Cardiac fibroblast (primary cell): ENCODE measurements around the gene PGM1.
A peak's percentile ranks its signal among the peaks of the same experiment; 100 is the strongest.
"Not testable (repeated sequence)": the region's sequence is repeated elsewhere in the genome, so short reads cannot be mapped to it uniquely, and the experiment has no call there.

ENCODE experiments used
- DNase-seq, 2 donors: peaks; one replicate each; pipeline versions ENCODE4 v3.0.0 to v3.0.0-alpha.2; 2010; ENCODE audit warnings: low read depth in 2 of 2
- H3K4me3 ChIP-seq, 2 donors: replicated peaks in 1 of 2; 1 replicate in 1 of 2; 2 replicates in 1 of 2; pipeline ENCODE4 v1.5.1; 2011; ENCODE audit warnings: low read depth in 2 of 2, low read length in 2 of 2, mild to moderate bottlenecking in 2 of 2, moderate library complexity in 1 of 2
- CTCF ChIP-seq: IDR thresholded peaks from one replicate; pipeline ENCODE4 v1.5.1; 2011; ENCODE audit warnings: low read depth, mild to moderate bottlenecking, low read length, inconsistent platforms

Gene PGM1

DNA sequence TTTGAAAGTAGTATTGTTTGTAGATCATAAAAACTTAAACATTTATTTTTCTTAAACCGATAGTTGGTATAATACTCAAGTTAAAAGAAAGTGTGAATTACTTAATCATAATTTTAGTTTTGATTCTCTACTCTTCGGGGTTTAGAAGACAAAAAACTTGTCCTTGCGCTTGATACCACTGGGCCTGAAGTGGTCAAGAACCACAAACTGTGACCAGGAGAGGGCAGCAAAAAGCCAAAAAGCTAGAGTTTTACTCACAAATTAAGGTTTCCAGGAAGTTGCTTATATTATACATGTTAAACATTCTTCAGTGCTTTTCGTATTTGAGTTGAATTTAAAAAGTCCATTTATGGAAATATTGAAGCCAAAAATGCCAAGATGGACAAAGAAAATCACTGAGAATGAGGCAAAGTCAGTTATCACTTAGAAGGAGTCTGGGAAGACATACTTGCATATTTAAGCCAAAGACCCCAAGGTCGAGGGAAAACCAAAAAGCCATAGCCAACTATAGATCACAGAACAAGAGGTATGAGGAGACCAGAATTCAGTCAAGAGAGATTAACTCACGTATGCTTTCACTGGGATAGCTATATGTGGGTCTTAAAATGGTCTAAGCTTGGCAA lies 35.7 kb upstream of the PGM1 start:
- H3K4me3 ChIP-seq, result no peak overlapping the region
- peak; percentile 60 to 69 for DNase-seq
- peak; percentile 69 for TF ChIP-seq CTCF

GRCh38 chr1:63559357-63559756 lies 33.9 kb upstream of the PGM1 start:
- TF ChIP-seq CTCF, result no peak
- no peak overlapping the region for H3K4me3 ChIP-seq
- no peak for DNase-seq

- TF ChIP-seq CTCF, result no peak
- H3K4me3 ChIP-seq, result no peak overlapping the region
- no peak for DNase-seq
These were observed 29.5 kb upstream of the PGM1 start for GRCh38 chr1:63563745-63564144.

DNA sequence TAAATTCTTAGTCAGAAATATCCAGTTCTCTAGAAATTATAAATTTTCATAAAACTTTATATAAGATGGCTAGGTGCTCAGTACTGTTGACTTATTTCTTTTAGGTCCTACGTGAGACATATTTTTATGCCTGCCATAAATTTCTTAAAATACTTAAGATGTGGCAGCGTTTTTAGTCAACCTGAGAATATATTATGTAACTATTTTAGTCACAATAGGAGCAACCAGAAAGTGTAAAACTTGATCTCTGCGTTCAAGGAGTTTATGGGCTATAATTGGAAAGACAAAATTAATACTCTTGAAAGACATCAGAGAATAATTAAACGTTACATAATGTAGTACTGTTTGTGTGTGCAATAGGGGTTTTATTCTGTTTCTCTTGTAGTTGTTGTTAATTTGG lies 24.1 kb upstream of the PGM1 start:
- H3K4me3 ChIP-seq, result no peak overlapping the region
- no peak for DNase-seq
- no peak for TF ChIP-seq CTCF

GRCh38 chr1:63569640-63570316 lies 23.4 kb upstream of the PGM1 start:
- H3K4me3 ChIP-seq, result no peak overlapping the region
- no peak for DNase-seq
- no peak for TF ChIP-seq CTCF

- H3K4me3 ChIP-seq, result not testable (repeated sequence)
These were observed 20.5 kb upstream of the PGM1 start for GRCh38 chr1:63572686-63573085.

GRCh38 chr1:63574203-63574796 lies 18.9 kb upstream of the PGM1 start:
- H3K4me3 ChIP-seq, result not testable (repeated sequence)

More at GRCh38 chr1:63572686-63573085, 20.5 kb upstream of the PGM1 start:
- not testable (repeated sequence) for DNase-seq

More at GRCh38 chr1:63574203-63574796, 18.9 kb upstream of the PGM1 start:
- not testable (repeated sequence) for DNase-seq
